Measurements from ENCODE around the gene SLC43A1.

The SLC43A1 gene

GRCh38 chr11:57481315-57481714 is 34.2 kb downstream of the SLC43A1 start:
- H3K4me1 ChIP-seq (ENCODE audit: insufficient read depth, poor library complexity, severe bottlenecking): no peaks in the 10 kb centered on the region
- H3K27me3 ChIP-seq (ENCODE audit: insufficient read depth, poor library complexity, severe bottlenecking): peaks cover 33% of the 10 kb centered on the region
- no peak for ATAC-seq (ENCODE audit: low read depth)
- no peak for TF ChIP-seq CTCF (IDR thresholded peaks at IDR 0.05; ENCODE audit: poor library complexity, severe bottlenecking)
- H3K27ac ChIP-seq (ENCODE audit: poor library complexity, severe bottlenecking): no peak overlapping the region
- no peak for DNase-seq (ENCODE audit: low spot score)
- no peak overlapping the region for H3K4me3 ChIP-seq (ENCODE audit: severe bottlenecking)
- no peaks in the 10 kb centered on the region for H3K36me3 ChIP-seq (ENCODE audit: low read depth)
- no peaks in the 10 kb centered on the region for H3K9me3 ChIP-seq (ENCODE audit: severe bottlenecking)

GRCh38 chr11:57480409-57481137 is 34.9 kb downstream of the SLC43A1 start:
- H3K4me1 ChIP-seq (ENCODE audit: insufficient read depth, poor library complexity, severe bottlenecking): no peaks in the 10 kb centered on the region
- peak; percentile 30 for ATAC-seq (ENCODE audit: low read depth)
- no peaks in the 10 kb centered on the region for H3K9me3 ChIP-seq (ENCODE audit: severe bottlenecking)
- H3K27ac ChIP-seq (ENCODE audit: poor library complexity, severe bottlenecking): no peak overlapping the region
- no peak overlapping the region for H3K4me3 ChIP-seq (ENCODE audit: severe bottlenecking)
- DNase-seq (ENCODE audit: low spot score): no peak
- H3K27me3 ChIP-seq (ENCODE audit: insufficient read depth, poor library complexity, severe bottlenecking): peaks cover 33% of the 10 kb centered on the region
- no peaks in the 10 kb centered on the region for H3K36me3 ChIP-seq (ENCODE audit: low read depth)
- peak; percentile 48 for TF ChIP-seq CTCF (IDR thresholded peaks at IDR 0.05; ENCODE audit: poor library complexity, severe bottlenecking)

- no peak overlapping the region for H3K27ac ChIP-seq (ENCODE audit: poor library complexity, severe bottlenecking)
Measured at GRCh38 chr11:57479911-57480310, 35.6 kb downstream of the SLC43A1 start.

GRCh38 chr11:57479021-57479663 is 36.4 kb downstream of the SLC43A1 start:
- Histone ChIP-seq H3K4me1 (ENCODE audit: insufficient read depth, poor library complexity, severe bottlenecking) (no peaks in the 10 kb centered on the region), H3K4me3 (ENCODE audit: severe bottlenecking) (no peak overlapping the region), H3K36me3 (ENCODE audit: low read depth) (no peaks in the 10 kb centered on the region), H3K27ac (ENCODE audit: poor library complexity, severe bottlenecking) (no peak overlapping the region), H3K27me3 (ENCODE audit: insufficient read depth, poor library complexity, severe bottlenecking) (peaks cover 33% of the 10 kb centered on the region), H3K9me3 (ENCODE audit: severe bottlenecking) (no peaks in the 10 kb centered on the region)
- DNase-seq (ENCODE audit: low spot score) (no peak), ATAC-seq (ENCODE audit: low read depth) (no peak)
- TF ChIP-seq CTCF (IDR thresholded peaks at IDR 0.05; ENCODE audit: poor library complexity, severe bottlenecking): no peak

More at GRCh38 chr11:57479911-57480310, 35.6 kb downstream of the SLC43A1 start:
- H3K4me3 ChIP-seq (ENCODE audit: severe bottlenecking): no peak overlapping the region
- ATAC-seq (ENCODE audit: low read depth) (peak; percentile 42; the same call in 1 of the 3 replicates), DNase-seq (ENCODE audit: low spot score) (no peak)
- H3K4me1 ChIP-seq (ENCODE audit: insufficient read depth, poor library complexity, severe bottlenecking): no peaks in the 10 kb centered on the region
- H3K36me3 ChIP-seq (ENCODE audit: low read depth): no peaks in the 10 kb centered on the region
- no peaks in the 10 kb centered on the region for H3K9me3 ChIP-seq (ENCODE audit: severe bottlenecking)
- TF ChIP-seq CTCF (IDR thresholded peaks at IDR 0.05; ENCODE audit: poor library complexity, severe bottlenecking): no peak
- H3K27me3 ChIP-seq (ENCODE audit: insufficient read depth, poor library complexity, severe bottlenecking): peaks cover 33% of the 10 kb centered on the region
